Thyroid gland (tissue), 4 donors: Measurements from ENCODE around the gene TBC1D22A. TPM values are rescaled to one million over a fixed set of nuclear protein-coding genes. Genes with fewer than 3 reads are reported as not detected.

Source experiments
- DNase-seq, 2 donors: peaks; one replicate each; pipeline ENCODE4 v3.0.0-alpha.2; 2019
- H3K27ac ChIP-seq, 3 donors: fragments of 200-600 bp; sonication (generic); 1 replicate in 2 of 3; 2 replicates in 1 of 3; pipeline ENCODE4 v1.5.1; 2016 to 2019; ENCODE audit warnings: mild to moderate bottlenecking in 1 of 3, moderate library complexity in 1 of 3
- H3K27me3 ChIP-seq: fragments of 200-600 bp; sonication (generic); one replicate; pipeline ENCODE4 v1.5.1; 2019
- H3K36me3 ChIP-seq, 2 donors: fragments of 200-600 bp; sonication (generic); one replicate each; pipeline ENCODE4 v1.5.1; 2016 to 2019
- H3K4me1 ChIP-seq, 2 donors: fragments of 200-600 bp; sonication (generic); one replicate each; pipeline ENCODE4 v1.5.1; 2017 to 2019
- H3K4me3 ChIP-seq, 3 donors: fragments of 200-600 bp; sonication (generic); replicated peaks in 1 of 3; 1 replicate in 2 of 3; 2 replicates in 1 of 3; pipeline ENCODE4 v1.5.1; 2016; ENCODE audit warnings: mild to moderate bottlenecking in 1 of 3
- H3K9me3 ChIP-seq: fragments of 200-600 bp; sonication (generic); one replicate; pipeline ENCODE4 v1.5.1; 2017
- POLR2A ChIP-seq, 2 donors: fragments of 450-650 bp; IDR thresholded peaks; one replicate each; pipeline ENCODE4 v1.6.1; 2017; ENCODE audit warnings: antibody characterized with exemption in 2 of 2, mild to moderate bottlenecking in 2 of 2, moderate library complexity in 1 of 2
- whole genome bisulfite sequencing, 2 donors: methylation state at CpG; one replicate each; pipeline ENCODE4 v1.1.5; 2017; 5-methylcytosine and 5-hydroxymethylcytosine counted together
- intact Hi-C: fragments of 100-400 bp; cut with DNase I; formaldehyde crosslinking; loops from one replicate; pipeline ENCODE4 v1.15.1; 2023
- total RNA-seq, 4 donors: library from RNA; depleted of rRNA; stranded (reverse); fragments of >200 nt; gene quantifications; one replicate each; pipeline ENCODE4 v1.2.3, GENCODE V29; 2016
- TF ChIP-seq, protein P1 (sequence below), 6 experiments: fragments of 200-600 bp in 3 of 6; fragments of 450-650 bp in 3 of 6; sonication (generic) in 3 of 6; IDR thresholded peaks; one replicate each; pipeline ENCODE4 v1.5.1; 2016 to 2019; ENCODE audit warnings: antibody characterized with exemption in 6 of 6, mild to moderate bottlenecking in 2 of 6, inconsistent platforms in 1 of 6, moderate library complexity in 1 of 6

TBC1D22A gene
- total RNA-seq, 4 donors from 2014 or later, result 26.7 to 34.6 (median 33.2) TPM

DNA sequence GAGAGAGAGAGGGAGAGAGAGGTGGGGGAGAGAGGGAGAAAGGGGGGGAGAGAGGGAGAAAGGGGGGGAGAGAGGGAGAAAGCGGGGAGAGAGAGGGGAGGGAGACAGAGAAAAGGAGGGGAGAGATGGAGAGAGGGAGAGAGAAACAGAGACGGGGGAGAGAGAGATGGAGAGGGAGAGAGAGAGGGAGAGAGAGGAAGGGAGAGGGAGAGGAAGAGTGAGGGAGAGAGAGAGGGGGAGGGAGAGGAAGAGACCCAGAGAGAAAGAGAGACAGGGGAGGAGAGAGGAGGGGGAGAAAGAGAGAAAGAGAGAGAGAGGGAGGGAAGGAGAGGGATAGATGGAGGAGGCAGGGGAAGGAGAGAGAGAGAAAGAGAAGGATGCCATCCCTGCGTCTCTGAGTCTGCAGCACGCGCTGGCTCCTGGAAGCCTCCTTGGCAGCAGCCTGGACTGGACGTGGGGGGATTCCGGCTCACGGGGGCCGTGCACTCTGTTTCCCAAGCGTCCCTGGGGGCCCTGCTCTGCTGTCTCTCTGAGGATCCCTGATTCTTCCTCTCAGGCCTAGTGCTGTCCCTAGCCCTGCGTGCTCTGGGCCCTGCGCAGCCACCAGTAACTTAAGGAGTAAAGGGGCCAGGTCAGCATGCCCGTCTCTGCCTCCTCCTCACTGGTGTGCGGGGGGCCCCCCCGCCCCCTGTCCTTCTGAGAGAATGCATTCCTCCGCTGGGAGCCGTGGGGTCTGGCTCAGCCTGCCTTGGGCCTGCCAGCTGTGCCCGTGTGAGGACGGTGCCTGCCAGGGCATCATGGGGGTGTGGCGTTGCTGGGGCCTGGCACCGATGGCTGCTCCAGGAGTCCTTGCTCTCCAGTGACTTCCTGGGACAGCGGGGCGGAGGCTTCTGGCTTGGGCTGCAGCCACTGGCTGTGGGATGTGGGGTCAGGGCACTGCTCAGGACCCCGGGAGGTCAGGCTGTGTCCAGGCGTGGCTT, 429.5 kb downstream of the TBC1D22A start:
- intact Hi-C loops, result no loop called here
- H3K27ac ChIP-seq, result no peak overlapping the region
- no peaks in the 10 kb centered on the region for H3K36me3 ChIP-seq
- H3K27me3 ChIP-seq, result no peaks in the 10 kb centered on the region
- H3K4me1 ChIP-seq, result peaks cover 0 to 6% of the 10 kb centered on the region in 2 donors
- no peak for TF ChIP-seq POLR2A (IDR thresholded peaks at IDR 0.05)
- H3K9me3 ChIP-seq, result no peaks in the 10 kb centered on the region
- no peak overlapping the region for H3K4me3 ChIP-seq
- peak; percentile 28 to 34 for DNase-seq
- WGBS, 2 donors, result 57 to 76% methylated on average over 15 to 20 of the region's 25 CpGs

- TF ChIP-seq, protein P1, sequence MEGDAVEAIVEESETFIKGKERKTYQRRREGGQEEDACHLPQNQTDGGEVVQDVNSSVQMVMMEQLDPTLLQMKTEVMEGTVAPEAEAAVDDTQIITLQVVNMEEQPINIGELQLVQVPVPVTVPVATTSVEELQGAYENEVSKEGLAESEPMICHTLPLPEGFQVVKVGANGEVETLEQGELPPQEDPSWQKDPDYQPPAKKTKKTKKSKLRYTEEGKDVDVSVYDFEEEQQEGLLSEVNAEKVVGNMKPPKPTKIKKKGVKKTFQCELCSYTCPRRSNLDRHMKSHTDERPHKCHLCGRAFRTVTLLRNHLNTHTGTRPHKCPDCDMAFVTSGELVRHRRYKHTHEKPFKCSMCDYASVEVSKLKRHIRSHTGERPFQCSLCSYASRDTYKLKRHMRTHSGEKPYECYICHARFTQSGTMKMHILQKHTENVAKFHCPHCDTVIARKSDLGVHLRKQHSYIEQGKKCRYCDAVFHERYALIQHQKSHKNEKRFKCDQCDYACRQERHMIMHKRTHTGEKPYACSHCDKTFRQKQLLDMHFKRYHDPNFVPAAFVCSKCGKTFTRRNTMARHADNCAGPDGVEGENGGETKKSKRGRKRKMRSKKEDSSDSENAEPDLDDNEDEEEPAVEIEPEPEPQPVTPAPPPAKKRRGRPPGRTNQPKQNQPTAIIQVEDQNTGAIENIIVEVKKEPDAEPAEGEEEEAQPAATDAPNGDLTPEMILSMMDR (IDR thresholded peaks at IDR 0.05), result no peak
- TF ChIP-seq POLR2A (IDR thresholded peaks at IDR 0.05), result no peak
- no peak overlapping the region for H3K27ac ChIP-seq
- 64 to 68% methylated on average over 18 to 28 of the region's 32 CpGs for WGBS, 2 donors
- H3K4me3 ChIP-seq, result no peak overlapping the region
- DNase-seq, result peak in 1 of 2 donors; percentile 12
- no peaks in the 10 kb centered on the region for H3K36me3 ChIP-seq
- intact Hi-C loops, result no loop called here
- H3K27me3 ChIP-seq, result no peaks in the 10 kb centered on the region
- H3K9me3 ChIP-seq, result no peaks in the 10 kb centered on the region
- H3K4me1 ChIP-seq, result peaks cover 0 to 6% of the 10 kb centered on the region in 2 donors
Observed at GRCh38 chr22:47192651-47193437, 430.4 kb downstream of the TBC1D22A start.

DNA sequence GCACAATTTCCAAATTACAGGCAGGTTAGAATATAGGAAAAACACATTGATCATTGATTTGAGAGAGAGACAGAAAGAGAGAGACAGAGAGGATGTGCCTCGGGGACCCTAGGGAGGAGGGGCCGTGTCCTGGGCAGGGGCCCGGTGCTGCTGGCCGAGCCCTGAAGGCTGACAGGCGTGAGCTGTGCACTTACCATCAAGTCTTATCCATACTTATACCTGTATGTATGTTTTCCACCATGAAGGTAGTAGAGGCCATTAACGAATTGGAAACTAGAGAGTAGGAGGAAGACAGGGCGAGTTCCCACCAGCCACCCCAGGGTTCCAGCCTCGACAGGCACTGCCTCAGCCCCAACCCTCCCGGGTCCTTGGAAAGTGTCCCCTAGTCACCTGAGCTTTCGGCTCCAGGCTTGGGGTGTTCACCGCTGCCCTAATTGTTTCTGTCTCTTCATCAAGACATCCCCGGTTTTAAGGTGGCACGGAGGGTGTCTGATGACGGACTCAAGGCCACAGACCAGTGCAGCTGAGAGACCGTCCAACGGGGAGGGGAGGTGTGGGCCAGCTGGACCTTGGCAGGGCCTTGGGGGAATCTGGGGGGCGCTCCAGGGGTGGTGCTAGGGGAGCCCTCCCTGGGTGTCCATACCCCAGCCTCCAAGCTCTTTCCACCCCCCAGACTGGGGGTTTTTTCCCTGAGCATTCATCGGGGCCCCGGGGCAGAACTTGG, 431.3 kb downstream of the TBC1D22A start:
- DNase-seq, result peak in 1 of 2 donors; percentile 1
- peaks cover 0 to 6% of the 10 kb centered on the region in 2 donors for H3K4me1 ChIP-seq
- intact Hi-C loops, result no loop called here
- 90 to 93% methylated on average over 13 to 19 of the region's 19 CpGs for WGBS, 2 donors
- no peaks in the 10 kb centered on the region for H3K36me3 ChIP-seq
- no peak overlapping the region for H3K27ac ChIP-seq
- TF ChIP-seq, protein P1 (IDR thresholded peaks at IDR 0.05), result no peak
- TF ChIP-seq POLR2A (IDR thresholded peaks at IDR 0.05), result no peak
- no peak overlapping the region for H3K4me3 ChIP-seq
- H3K27me3 ChIP-seq, result no peaks in the 10 kb centered on the region
- H3K9me3 ChIP-seq, result no peaks in the 10 kb centered on the region

- no peak for DNase-seq
- H3K4me1 ChIP-seq, result peaks cover 0 to 6% of the 10 kb centered on the region in 2 donors
- no peaks in the 10 kb centered on the region for H3K27me3 ChIP-seq
- H3K27ac ChIP-seq, result no peak overlapping the region
- 91 to 96% methylated on average over 6 of the region's 6 CpGs for WGBS, 2 donors
- intact Hi-C loops, result no loop called here
- H3K9me3 ChIP-seq, result no peaks in the 10 kb centered on the region
- H3K4me3 ChIP-seq, result no peak overlapping the region
- TF ChIP-seq POLR2A (IDR thresholded peaks at IDR 0.05), result no peak
- TF ChIP-seq, protein P1 (IDR thresholded peaks at IDR 0.05), result no peak
- H3K36me3 ChIP-seq, result no peaks in the 10 kb centered on the region
Observed at GRCh38 chr22:47194476-47195155, 432.2 kb downstream of the TBC1D22A start.

DNA sequence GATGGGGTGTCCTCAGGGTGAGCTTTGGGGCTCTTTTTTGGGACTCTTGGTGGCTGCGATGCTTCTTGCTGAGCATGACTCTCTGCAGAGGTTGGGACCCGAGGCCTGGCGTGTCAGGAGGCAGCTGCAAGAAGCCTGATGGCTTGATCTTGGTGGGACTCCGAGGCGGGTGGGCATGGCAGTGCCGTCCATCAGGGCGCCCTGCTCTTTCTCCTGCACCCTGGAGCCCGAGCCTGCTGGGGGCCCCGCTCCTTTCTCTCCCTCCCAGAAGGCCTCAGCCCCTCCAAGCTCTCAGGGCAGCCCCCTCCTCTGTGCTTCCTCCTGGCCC, 432.7 kb downstream of the TBC1D22A start:
- H3K4me1 ChIP-seq, result peaks cover 0 to 6% of the 10 kb centered on the region in 2 donors
- H3K27ac ChIP-seq, result no peak overlapping the region
- H3K9me3 ChIP-seq, result no peaks in the 10 kb centered on the region
- WGBS, 2 donors, result 88 to 96% methylated on average over 6 to 8 of the region's 9 CpGs
- H3K4me3 ChIP-seq, result no peak overlapping the region
- H3K27me3 ChIP-seq, result no peaks in the 10 kb centered on the region
- DNase-seq, result no peak
- H3K36me3 ChIP-seq, result no peaks in the 10 kb centered on the region
- intact Hi-C loops, result no loop called here
- TF ChIP-seq POLR2A (IDR thresholded peaks at IDR 0.05), result no peak
- TF ChIP-seq, protein P1 (IDR thresholded peaks at IDR 0.05), result no peak
